GM12878 (cell line): ENCODE measurements around the gene MEGF11. TPM values are rescaled to one million over a fixed set of nuclear protein-coding genes. Genes with fewer than 3 reads are reported as not detected.

Experiments
- ATAC-seq: fragments of 200-7000 bp; cut with Tn5 transposase; 3 replicates; pipeline ENCODE4 v1.9.1; 2020; ENCODE audit warnings: mild to moderate bottlenecking, moderate library complexity
- BruUV-seq: library from RNA; stranded (reverse); fragments of 400-500 nt; replicated peaks from 2 replicates; lab custom pipeline; 2021; lab: Mats Ljungman, UMichigan
- CTCF ChIA-PET: fragments of 300-600 bp; sonication (Branson Sonifier 250); formaldehyde crosslinking; extraction: SDS; loops from one replicate; lab custom pipeline; 2021; ENCODE audit warnings: inconsistent platforms; lab: Yijun Ruan, JAX
- POLR2A ChIA-PET: fragments of 350-600 bp; formaldehyde crosslinking; extraction: SDS; loops from one replicate; lab custom pipeline; 2021; ENCODE audit warnings: inconsistent platforms; lab: Charles Lee
- RAD21 ChIA-PET: fragments of 300-600 bp; sonication (Branson Sonifier 250); formaldehyde crosslinking; loops from one replicate; lab custom pipeline; 2023; ENCODE audit warnings: antibody characterized with exemption; ENCODE audit not compliant: unreplicated experiment; lab: Charles Lee
- SMC1A ChIA-PET: fragments of 300-600 bp; sonication (Branson Sonifier 250); formaldehyde crosslinking; loops from one replicate; lab custom pipeline; 2023; ENCODE audit not compliant: unreplicated experiment, uncharacterized antibody; lab: Charles Lee
- DNase-seq: peaks from one replicate; pipeline ENCODE4 v3.0.0-alpha.2; 2011; ENCODE audit warnings: low read depth, low spot score
- FAIRE-seq: peaks from 3 replicates; lab custom pipeline; 2011; peaks lifted over from hg19 to GRCh38; lab: Jason Lieb, UNC
- H2AFZ ChIP-seq: 2 replicates; pipeline ENCODE4 v1.6.0; 2011; ENCODE audit warnings: low read depth, low read length, control low read depth; ENCODE audit not compliant: control insufficient read depth
- H3K27ac ChIP-seq: 2 replicates; pipeline ENCODE4 v1.5.1; 2011; ENCODE audit warnings: control low read depth; ENCODE audit not compliant: control insufficient read depth, insufficient read depth
- H3K27me3 ChIP-seq, 2 experiments: replicated peaks in 1 of 2; 2 replicates each; pipeline versions ENCODE4 v1.6.0 to v1.6.1; 2011; ENCODE audit warnings: low read length in 1 of 2; ENCODE audit not compliant: control insufficient read depth in 2 of 2, insufficient read depth in 2 of 2
- H3K36me3 ChIP-seq, 2 experiments: 2 replicates each; pipeline ENCODE4 v1.5.1; 2011; ENCODE audit warnings: low read length in 1 of 2; ENCODE audit not compliant: control insufficient read depth in 2 of 2, insufficient read depth in 2 of 2
- H3K4me1 ChIP-seq: 2 replicates; pipeline ENCODE4 v1.6.1; 2011; ENCODE audit warnings: mild to moderate bottlenecking, low read length, moderate library complexity, mixed read lengths; ENCODE audit not compliant: control insufficient read depth, insufficient read depth
- H3K4me2 ChIP-seq: 2 replicates; pipeline ENCODE4 v1.6.0; 2011; ENCODE audit warnings: control low read depth; ENCODE audit not compliant: control insufficient read depth, insufficient read depth
- H3K4me3 ChIP-seq: fragments of 200-600 bp; sonication (generic); 2 replicates; pipeline ENCODE4 v1.5.1; 2016
- H3K79me2 ChIP-seq: 2 replicates; pipeline ENCODE4 v1.6.0; 2011; ENCODE audit warnings: low read length; ENCODE audit not compliant: control insufficient read depth, insufficient read depth
- H3K9ac ChIP-seq: 2 replicates; pipeline ENCODE4 v1.8.0; 2011; ENCODE audit warnings: low read length, control low read depth, mixed read lengths; ENCODE audit not compliant: control insufficient read depth, insufficient read depth
- H3K9me3 ChIP-seq: replicated peaks from 3 replicates; pipeline ENCODE4 v1.5.1; 2011; ENCODE audit warnings: mild to moderate bottlenecking, low read length; ENCODE audit not compliant: control insufficient read depth, insufficient read depth
- H4K20me1 ChIP-seq: 2 replicates; pipeline ENCODE4 v1.6.0; 2011; ENCODE audit not compliant: control insufficient read depth, insufficient read depth
- BCL11A ChIP-seq: IDR thresholded peaks from 2 replicates; pipeline ENCODE4 v1.6.1; 2011; ENCODE audit warnings: low read depth, low read length
- POLR2AphosphoS2 ChIP-seq: IDR thresholded peaks from 2 replicates; pipeline ENCODE4 v1.6.1; 2011; ENCODE audit warnings: low read depth, mild to moderate bottlenecking, low read length, improper control_type of control experiment, moderate library complexity
- WGBS: methylation state at CpG from one replicate; pipeline ENCODE4 v1.1.6; 2016; ENCODE audit warnings: low lambda C conversion rate; ENCODE audit not compliant: insufficient replicate concordance, insufficient coverage; ENCODE audit errors: missing lambda C conversion rate; 5-methylcytosine and 5-hydroxymethylcytosine counted together
- in situ Hi-C: fragments of 300-500 bp; cut with MboI; formaldehyde crosslinking; loops from 9 replicates; pipeline ENCODE4 v1.14.3; 2018; ENCODE audit warnings: mixed read lengths
- intact Hi-C: fragments of 100-400 bp; cut with micrococcal nuclease; formaldehyde crosslinking; loops from one replicate; pipeline ENCODE4 v1.14.2; 2022; ENCODE audit not compliant: unreplicated experiment
- polyA plus RNA-seq, 11 experiments: library from polyadenylated mRNA; depleted of rRNA in 4 of 11; unstranded in 6 of 11; stranded (reverse) in 5 of 11; fragments of >200 nt; fragmentation: Nextera tagmentation in 4 of 11; fragmentation: Illumina TruSeq in 1 of 11; extraction: Ambion mirVana in 4 of 11; extraction: Trizol in 1 of 11; gene quantifications; 1 replicate in 1 of 11; 2 replicates in 10 of 11; pipeline versions ENCODE4 v1.2.1 to v1.2.3, GENCODE V29; 2011 to 2016; ENCODE audit warnings: inconsistent platforms in 2 of 11, missing spikeins in 2 of 11, low read depth in 1 of 11
- total RNA-seq, 4 experiments: library from RNA; depleted of rRNA in 3 of 4; stranded (reverse); fragments of >200 nt in 3 of 4; fragmentation: Illumina TruSeq in 1 of 4; extraction: Trizol in 1 of 4; gene quantifications; 2 replicates each; pipeline versions ENCODE4 v1.2.1 to v1.2.3, GENCODE V29; 2013 to 2021
- TF ChIP-seq, protein P1 (sequence below): IDR thresholded peaks from 2 replicates; pipeline ENCODE4 v1.6.1; 2011; ENCODE audit warnings: mild to moderate bottlenecking, low read depth, low read length, moderate library complexity; ENCODE audit not compliant: insufficient replicate concordance
- TF ChIP-seq, protein P2 (sequence below): fragments of 450-650 bp; IDR thresholded peaks from 2 replicates; pipeline ENCODE4 v1.6.1; 2016; ENCODE audit warnings: mild to moderate bottlenecking
- TF ChIP-seq, protein P3 (sequence below), 3 experiments: IDR thresholded peaks in 2 of 3; conservative IDR thresholded peaks in 1 of 3; 2 replicates each; pipeline ENCODE4 v1.5.1; 2011; ENCODE audit warnings: low read depth in 3 of 3, low read length in 3 of 3, mild to moderate bottlenecking in 3 of 3, control low read depth in 2 of 3, moderate library complexity in 2 of 3, inconsistent platforms in 1 of 3, mixed read lengths in 1 of 3; ENCODE audit not compliant: control insufficient read depth in 2 of 3, insufficient read depth in 1 of 3; ENCODE audit errors: extremely low read depth in 1 of 3

Gene MEGF11
- total and polyA plus RNA-seq, 10 of the 15 experiments (the other 5 are each of a cell fraction or from before 2014, with no cell fraction given) = 0.03 to 1.7 (median 0.49) TPM

DNA sequence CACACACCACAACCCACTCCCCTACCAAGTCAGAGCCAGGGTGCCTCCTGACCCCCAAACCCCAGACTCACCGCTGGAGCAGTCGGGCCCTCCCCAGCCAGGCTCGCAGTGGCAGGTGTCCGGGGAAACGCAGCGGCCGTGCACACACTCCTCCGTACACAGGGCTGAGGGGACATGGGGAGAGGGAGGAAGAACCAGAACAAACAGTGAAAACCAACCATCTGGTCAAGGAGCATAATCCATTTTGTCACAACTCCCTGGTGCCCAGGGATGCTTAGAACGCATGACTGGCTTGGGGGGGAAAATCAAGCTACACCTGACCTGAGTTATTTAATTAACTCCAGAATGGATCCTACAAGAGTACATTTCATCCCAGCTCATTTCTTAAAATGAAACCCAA, 159.2 kb downstream of the MEGF11 start:
- no peak for DNase-seq

More for the DNA sequence above, 159.2 kb downstream of the MEGF11 start:
- Histone ChIP-seq H3K4me3 (no peak overlapping the region), H3K36me3 (no peaks in the 10 kb centered on the region), H3K27me3 (peaks cover 2% of the 10 kb centered on the region in 2 experiments; a peak in 3 of 4 replicates), H3K4me1 (no peaks in the 10 kb centered on the region), H2AFZ (no peak overlapping the region), H3K9me3 (no peaks in the 10 kb centered on the region), H3K27ac (no peak overlapping the region), H4K20me1 (no peaks in the 10 kb centered on the region), H3K4me2 (no peak overlapping the region), H3K79me2 (no peaks in the 10 kb centered on the region), H3K9ac (no peak overlapping the region)
- POLR2A ChIA-PET = no interaction called here
- SMC1A ChIA-PET = no interaction called here
- TF ChIP-seq, protein P1, sequence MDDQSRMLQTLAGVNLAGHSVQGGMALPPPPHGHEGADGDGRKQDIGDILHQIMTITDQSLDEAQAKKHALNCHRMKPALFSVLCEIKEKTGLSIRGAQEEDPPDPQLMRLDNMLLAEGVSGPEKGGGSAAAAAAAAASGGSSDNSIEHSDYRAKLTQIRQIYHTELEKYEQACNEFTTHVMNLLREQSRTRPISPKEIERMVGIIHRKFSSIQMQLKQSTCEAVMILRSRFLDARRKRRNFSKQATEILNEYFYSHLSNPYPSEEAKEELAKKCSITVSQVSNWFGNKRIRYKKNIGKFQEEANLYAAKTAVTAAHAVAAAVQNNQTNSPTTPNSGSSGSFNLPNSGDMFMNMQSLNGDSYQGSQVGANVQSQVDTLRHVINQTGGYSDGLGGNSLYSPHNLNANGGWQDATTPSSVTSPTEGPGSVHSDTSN = no peak
- TF ChIP-seq, protein P2, sequence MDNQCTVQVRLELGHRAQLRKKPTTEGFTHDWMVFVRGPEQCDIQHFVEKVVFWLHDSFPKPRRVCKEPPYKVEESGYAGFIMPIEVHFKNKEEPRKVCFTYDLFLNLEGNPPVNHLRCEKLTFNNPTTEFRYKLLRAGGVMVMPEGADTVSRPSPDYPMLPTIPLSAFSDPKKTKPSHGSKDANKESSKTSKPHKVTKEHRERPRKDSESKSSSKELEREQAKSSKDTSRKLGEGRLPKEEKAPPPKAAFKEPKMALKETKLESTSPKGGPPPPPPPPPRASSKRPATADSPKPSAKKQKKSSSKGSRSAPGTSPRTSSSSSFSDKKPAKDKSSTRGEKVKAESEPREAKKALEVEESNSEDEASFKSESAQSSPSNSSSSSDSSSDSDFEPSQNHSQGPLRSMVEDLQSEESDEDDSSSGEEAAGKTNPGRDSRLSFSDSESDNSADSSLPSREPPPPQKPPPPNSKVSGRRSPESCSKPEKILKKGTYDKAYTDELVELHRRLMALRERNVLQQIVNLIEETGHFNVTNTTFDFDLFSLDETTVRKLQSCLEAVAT = no peak
- TF ChIP-seq, protein P3, sequence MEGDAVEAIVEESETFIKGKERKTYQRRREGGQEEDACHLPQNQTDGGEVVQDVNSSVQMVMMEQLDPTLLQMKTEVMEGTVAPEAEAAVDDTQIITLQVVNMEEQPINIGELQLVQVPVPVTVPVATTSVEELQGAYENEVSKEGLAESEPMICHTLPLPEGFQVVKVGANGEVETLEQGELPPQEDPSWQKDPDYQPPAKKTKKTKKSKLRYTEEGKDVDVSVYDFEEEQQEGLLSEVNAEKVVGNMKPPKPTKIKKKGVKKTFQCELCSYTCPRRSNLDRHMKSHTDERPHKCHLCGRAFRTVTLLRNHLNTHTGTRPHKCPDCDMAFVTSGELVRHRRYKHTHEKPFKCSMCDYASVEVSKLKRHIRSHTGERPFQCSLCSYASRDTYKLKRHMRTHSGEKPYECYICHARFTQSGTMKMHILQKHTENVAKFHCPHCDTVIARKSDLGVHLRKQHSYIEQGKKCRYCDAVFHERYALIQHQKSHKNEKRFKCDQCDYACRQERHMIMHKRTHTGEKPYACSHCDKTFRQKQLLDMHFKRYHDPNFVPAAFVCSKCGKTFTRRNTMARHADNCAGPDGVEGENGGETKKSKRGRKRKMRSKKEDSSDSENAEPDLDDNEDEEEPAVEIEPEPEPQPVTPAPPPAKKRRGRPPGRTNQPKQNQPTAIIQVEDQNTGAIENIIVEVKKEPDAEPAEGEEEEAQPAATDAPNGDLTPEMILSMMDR (IDR thresholded peaks at IDR 0.05 in 2 of 3, conservative IDR thresholded peaks at IDR 0.05 in 1 of 3; ENCODE audit: control insufficient read depth in 2 of 3, extremely low read depth in 1 of 3, insufficient read depth in 1 of 3, low read depth in 3 of 3, low read length in 3 of 3) = no peak
- TF ChIP-seq BCL11A (no peak), POLR2AphosphoS2 (no peak)
- in situ Hi-C loops = no loop called here
- 62% methylated on average over 9 of the region's 9 CpGs for WGBS
- RAD21 ChIA-PET = no interaction called here
- intact Hi-C loops = no loop called here
- no peak for FAIRE-seq
- CTCF ChIA-PET = interaction anchor here (1.1 kb wide), 1 partner anchor 20 kb away, joined by 3 read pairs; no protein-coding TSS in a partner anchor
- BruUV-seq = no TSS peak
- ATAC-seq = no peak
